Panc1 (cell line): ENCODE measurements around the gene ENPP3. TPM values are rescaled to one million over a fixed set of nuclear protein-coding genes. Genes with fewer than 3 reads are reported as not detected.

ENCODE experiments used
- ATAC-seq: fragments of 200-7000 bp; cut with Tn5 transposase; 2 replicates; pipeline ENCODE4 v1.9.1; 2020; ENCODE audit warnings: mild to moderate bottlenecking, moderate library complexity
- BruUV-seq: library from RNA; stranded (reverse); fragments of 400-500 nt; replicated peaks from 2 replicates; lab custom pipeline; 2021; lab: Mats Ljungman, UMichigan
- CTCF ChIA-PET: fragments of 300-600 bp; sonication (Branson Sonifier 250); formaldehyde crosslinking; loops from one replicate; lab custom pipeline; 2022; ENCODE audit warnings: antibody characterized with exemption; lab: Charles Lee
- POLR2A ChIA-PET: fragments of 300-600 bp; sonication (Branson Sonifier 250); formaldehyde crosslinking; loops from one replicate; lab custom pipeline; 2022; ENCODE audit warnings: antibody characterized with exemption; lab: Charles Lee
- DNase-seq: peaks from one replicate; pipeline ENCODE4 v3.0.0-alpha.2; 2010; ENCODE audit warnings: low read depth, low spot score
- H3K27ac ChIP-seq: 2 replicates; pipeline ENCODE4 v1.5.1; 2011; ENCODE audit warnings: mild to moderate bottlenecking, low read length, inconsistent platforms
- H3K27me3 ChIP-seq: fragments of 200-500 bp; sonication (Bioruptor generic); 2 replicates; pipeline ENCODE4 v1.6.0; 2014; ENCODE audit warnings: low read length, inconsistent platforms; ENCODE audit not compliant: control insufficient read depth, insufficient read depth
- H3K36me3 ChIP-seq: fragments of 200-500 bp; sonication (Bioruptor generic); 2 replicates; pipeline ENCODE4 v1.5.1; 2014; ENCODE audit warnings: inconsistent platforms, mild to moderate bottlenecking, low read length, moderate library complexity; ENCODE audit not compliant: control insufficient read depth, insufficient read depth
- H3K4me1 ChIP-seq: 2 replicates; pipeline ENCODE4 v1.5.1; 2011; ENCODE audit warnings: inconsistent platforms, mild to moderate bottlenecking, low read length, moderate library complexity; ENCODE audit not compliant: control insufficient read depth, insufficient read depth
- H3K4me3 ChIP-seq, 2 experiments: 2 replicates each; pipeline ENCODE4 v1.5.1; 2011 to 2012; ENCODE audit warnings: low read depth in 2 of 2, low read length in 2 of 2, mild to moderate bottlenecking in 2 of 2, inconsistent platforms in 1 of 2, moderate library complexity in 1 of 2
- H3K9me3 ChIP-seq: fragments of 200-500 bp; sonication (Bioruptor generic); 2 replicates; pipeline ENCODE4 v1.5.1; 2014; ENCODE audit warnings: low read depth, mild to moderate bottlenecking, inconsistent platforms, low read length, moderate library complexity; ENCODE audit not compliant: control insufficient read depth, insufficient read depth
- POLR2AphosphoS5 ChIP-seq: IDR thresholded peaks from 2 replicates; pipeline ENCODE4 v1.6.1; 2012; ENCODE audit warnings: mild to moderate bottlenecking, low read depth, low read length, moderate library complexity
- SIN3A ChIP-seq: IDR thresholded peaks from 2 replicates; pipeline ENCODE4 v1.6.1; 2012; ENCODE audit warnings: low read depth, mild to moderate bottlenecking, low read length, moderate library complexity, borderline replicate concordance; ENCODE audit not compliant: insufficient read depth
- TCF7L2 ChIP-seq: IDR thresholded peaks from 2 replicates; pipeline ENCODE4 v1.6.1; 2011; ENCODE audit warnings: mild to moderate bottlenecking, low read depth, low read length, inconsistent platforms
- in situ Hi-C: cut with HindIII; loops from 2 replicates; pipeline ENCODE4 v1.10.0; 2016; ENCODE audit warnings: low sequenced_read_pairs, low pct_unique_long_range_greater_than_20kb
- intact Hi-C: fragments of 100-400 bp; cut with micrococcal nuclease; formaldehyde crosslinking; loops from one replicate; pipeline ENCODE4 v1.10.0; 2022; ENCODE audit not compliant: unreplicated experiment
- total RNA-seq: library from RNA; stranded (reverse); gene quantifications from one replicate; pipeline ENCODE4 v1.2.1, GENCODE V29; 2021; ENCODE audit not compliant: unreplicated experiment
- TF ChIP-seq, protein P1 (sequence below): fragments of 450-650 bp; IDR thresholded peaks from 2 replicates; pipeline ENCODE4 v1.5.1; 2017; ENCODE audit warnings: mild to moderate bottlenecking
- TF ChIP-seq, protein P2 (sequence below), 2 experiments: IDR thresholded peaks; 2 replicates each; pipeline ENCODE4 v1.6.1; 2011 to 2012; ENCODE audit warnings: low read depth in 2 of 2, control low read depth in 1 of 2, low read length in 1 of 2, mild to moderate bottlenecking in 1 of 2, moderate library complexity in 1 of 2; ENCODE audit not compliant: insufficient read depth in 1 of 2

The ENPP3 gene
- total RNA-seq, 1 experiment from 2014 or later: not detected

DNA sequence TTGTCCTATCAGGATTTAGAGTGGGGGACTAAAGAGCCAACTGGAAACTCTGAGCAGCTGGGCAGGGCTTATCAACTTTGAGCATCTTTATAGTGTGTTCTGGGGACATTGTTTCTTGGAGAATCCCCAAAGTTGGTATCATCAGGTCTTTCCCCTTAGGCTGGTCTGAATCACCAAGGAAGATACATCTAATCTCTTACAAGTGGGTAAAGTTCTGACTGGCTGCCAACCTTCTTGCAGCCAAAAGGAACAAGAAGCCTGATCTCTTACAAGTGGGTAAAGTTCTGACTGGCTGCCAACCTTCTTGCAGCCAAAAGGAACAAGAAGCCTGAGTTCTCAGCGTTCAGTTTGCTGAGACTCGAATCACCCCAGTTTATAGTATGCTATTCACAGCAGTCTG lies 7.5 kb upstream of the ENPP3 start:
- Histone ChIP-seq H3K27ac (no peak overlapping the region), H3K36me3 (peaks cover 8% of the 10 kb centered on the region), H3K9me3 (no peaks in the 10 kb centered on the region), H3K4me3 (no peak overlapping the region), H3K27me3 (0 out of 2 replicates have a peak, but pooled peaks cover 2% of the 10 kb centered on the region), H3K4me1 (peaks cover 7% of the 10 kb centered on the region; the same call in 1 of the 2 replicates)
- in situ Hi-C loops (no loop called here), intact Hi-C loops (loop anchor here (10.0 kb wide), 1 partner anchor 755 kb away; no protein-coding TSS in a partner anchor)
- CTCF ChIA-PET: no interaction called here
- ATAC-seq: no peak
- TF ChIP-seq POLR2AphosphoS5 (no peak), SIN3A (no peak), TCF7L2 (no peak)
- TF ChIP-seq, protein P1, sequence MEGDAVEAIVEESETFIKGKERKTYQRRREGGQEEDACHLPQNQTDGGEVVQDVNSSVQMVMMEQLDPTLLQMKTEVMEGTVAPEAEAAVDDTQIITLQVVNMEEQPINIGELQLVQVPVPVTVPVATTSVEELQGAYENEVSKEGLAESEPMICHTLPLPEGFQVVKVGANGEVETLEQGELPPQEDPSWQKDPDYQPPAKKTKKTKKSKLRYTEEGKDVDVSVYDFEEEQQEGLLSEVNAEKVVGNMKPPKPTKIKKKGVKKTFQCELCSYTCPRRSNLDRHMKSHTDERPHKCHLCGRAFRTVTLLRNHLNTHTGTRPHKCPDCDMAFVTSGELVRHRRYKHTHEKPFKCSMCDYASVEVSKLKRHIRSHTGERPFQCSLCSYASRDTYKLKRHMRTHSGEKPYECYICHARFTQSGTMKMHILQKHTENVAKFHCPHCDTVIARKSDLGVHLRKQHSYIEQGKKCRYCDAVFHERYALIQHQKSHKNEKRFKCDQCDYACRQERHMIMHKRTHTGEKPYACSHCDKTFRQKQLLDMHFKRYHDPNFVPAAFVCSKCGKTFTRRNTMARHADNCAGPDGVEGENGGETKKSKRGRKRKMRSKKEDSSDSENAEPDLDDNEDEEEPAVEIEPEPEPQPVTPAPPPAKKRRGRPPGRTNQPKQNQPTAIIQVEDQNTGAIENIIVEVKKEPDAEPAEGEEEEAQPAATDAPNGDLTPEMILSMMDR: no peak
- TF ChIP-seq, protein P2, sequence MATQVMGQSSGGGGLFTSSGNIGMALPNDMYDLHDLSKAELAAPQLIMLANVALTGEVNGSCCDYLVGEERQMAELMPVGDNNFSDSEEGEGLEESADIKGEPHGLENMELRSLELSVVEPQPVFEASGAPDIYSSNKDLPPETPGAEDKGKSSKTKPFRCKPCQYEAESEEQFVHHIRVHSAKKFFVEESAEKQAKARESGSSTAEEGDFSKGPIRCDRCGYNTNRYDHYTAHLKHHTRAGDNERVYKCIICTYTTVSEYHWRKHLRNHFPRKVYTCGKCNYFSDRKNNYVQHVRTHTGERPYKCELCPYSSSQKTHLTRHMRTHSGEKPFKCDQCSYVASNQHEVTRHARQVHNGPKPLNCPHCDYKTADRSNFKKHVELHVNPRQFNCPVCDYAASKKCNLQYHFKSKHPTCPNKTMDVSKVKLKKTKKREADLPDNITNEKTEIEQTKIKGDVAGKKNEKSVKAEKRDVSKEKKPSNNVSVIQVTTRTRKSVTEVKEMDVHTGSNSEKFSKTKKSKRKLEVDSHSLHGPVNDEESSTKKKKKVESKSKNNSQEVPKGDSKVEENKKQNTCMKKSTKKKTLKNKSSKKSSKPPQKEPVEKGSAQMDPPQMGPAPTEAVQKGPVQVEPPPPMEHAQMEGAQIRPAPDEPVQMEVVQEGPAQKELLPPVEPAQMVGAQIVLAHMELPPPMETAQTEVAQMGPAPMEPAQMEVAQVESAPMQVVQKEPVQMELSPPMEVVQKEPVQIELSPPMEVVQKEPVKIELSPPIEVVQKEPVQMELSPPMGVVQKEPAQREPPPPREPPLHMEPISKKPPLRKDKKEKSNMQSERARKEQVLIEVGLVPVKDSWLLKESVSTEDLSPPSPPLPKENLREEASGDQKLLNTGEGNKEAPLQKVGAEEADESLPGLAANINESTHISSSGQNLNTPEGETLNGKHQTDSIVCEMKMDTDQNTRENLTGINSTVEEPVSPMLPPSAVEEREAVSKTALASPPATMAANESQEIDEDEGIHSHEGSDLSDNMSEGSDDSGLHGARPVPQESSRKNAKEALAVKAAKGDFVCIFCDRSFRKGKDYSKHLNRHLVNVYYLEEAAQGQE (IDR thresholded peaks at IDR 0.05; ENCODE audit: insufficient read depth in 1 of 2, low read depth in 2 of 2, low read length in 1 of 2): no peak
- no TSS peak for BruUV-seq
- POLR2A ChIA-PET: no interaction called here
- no peak for DNase-seq

DNA sequence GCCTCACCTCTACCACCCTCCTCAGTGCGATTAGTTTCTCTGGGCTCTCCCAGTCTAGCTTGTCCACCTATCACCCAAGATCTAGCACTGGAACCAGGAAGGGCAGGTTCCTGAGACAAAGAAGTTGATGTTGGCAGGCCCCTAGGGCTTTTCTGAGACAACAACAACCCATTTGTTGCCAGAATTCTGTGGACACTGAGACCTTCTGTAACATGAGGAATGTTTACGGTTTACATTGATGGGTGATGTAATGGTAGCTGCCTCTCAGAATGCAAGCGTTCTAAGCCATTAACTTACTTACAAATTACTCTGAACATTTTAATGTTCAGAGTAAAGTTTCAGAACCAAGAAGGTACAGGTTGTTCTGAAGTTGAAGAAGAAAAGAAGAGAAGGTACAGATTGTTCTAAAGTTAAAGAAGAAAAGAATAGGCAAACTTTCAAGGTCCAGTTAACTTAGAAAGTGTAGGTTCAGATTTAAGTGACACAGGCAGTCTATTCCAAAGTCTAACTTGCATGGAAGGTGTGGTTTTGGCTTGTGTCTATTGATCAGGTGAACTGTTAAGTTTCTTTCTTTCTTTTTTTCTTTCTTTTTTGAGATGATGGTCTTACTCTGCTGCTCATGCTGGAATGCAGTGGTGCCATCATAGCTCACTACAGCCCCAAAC lies 5.3 kb upstream of the ENPP3 start:
- ATAC-seq: no peak
- Histone ChIP-seq H3K36me3 (peaks cover 3% of the 10 kb centered on the region; the same call in 1 of the 2 replicates), H3K9me3 (no peaks in the 10 kb centered on the region), H3K27me3 (0 out of 2 replicates have a peak, but pooled peaks cover 2% of the 10 kb centered on the region), H3K4me3 (no peak overlapping the region), H3K27ac (no peak overlapping the region), H3K4me1 (peaks cover 6% of the 10 kb centered on the region; the same call in 1 of the 2 replicates)
- intact Hi-C loops: no loop called here
- ChIA-PET CTCF (no interaction called here), POLR2A (interaction anchor here (0.6 kb wide), 1 partner anchor 282 kb away, joined by 3 read pairs; no protein-coding TSS in a partner anchor)
- in situ Hi-C loops: no loop called here
- DNase-seq: no peak
- BruUV-seq: no TSS peak
- TF ChIP-seq, protein P2 (IDR thresholded peaks at IDR 0.05; ENCODE audit: insufficient read depth in 1 of 2, low read depth in 2 of 2, low read length in 1 of 2): no peak
- TF ChIP-seq, protein P1: no peak
- no peak for TF ChIP-seq SIN3A
- no peak for TF ChIP-seq POLR2AphosphoS5
- TF ChIP-seq TCF7L2: no peak
